Sigmoid colon (tissue), 4 donors: ENCODE results near the gene PFKL.

ENCODE experiments used
- EP300 ChIP-seq, 4 donors: sonication (generic); formaldehyde crosslinking; IDR thresholded peaks; one replicate each; pipeline ENCODE4 v1.6.1; 2017; ENCODE audit warnings: antibody characterized with exemption in 4 of 4
- TF ChIP-seq, protein P1 (sequence below), 4 experiments: fragments of 450-650 bp in 3 of 4; fragments of 200-600 bp in 1 of 4; IDR thresholded peaks; one replicate each; pipeline ENCODE4 v1.5.1; 2016 to 2019; ENCODE audit warnings: antibody characterized with exemption in 4 of 4, mild to moderate bottlenecking in 3 of 4, moderate library complexity in 2 of 4

DNA sequence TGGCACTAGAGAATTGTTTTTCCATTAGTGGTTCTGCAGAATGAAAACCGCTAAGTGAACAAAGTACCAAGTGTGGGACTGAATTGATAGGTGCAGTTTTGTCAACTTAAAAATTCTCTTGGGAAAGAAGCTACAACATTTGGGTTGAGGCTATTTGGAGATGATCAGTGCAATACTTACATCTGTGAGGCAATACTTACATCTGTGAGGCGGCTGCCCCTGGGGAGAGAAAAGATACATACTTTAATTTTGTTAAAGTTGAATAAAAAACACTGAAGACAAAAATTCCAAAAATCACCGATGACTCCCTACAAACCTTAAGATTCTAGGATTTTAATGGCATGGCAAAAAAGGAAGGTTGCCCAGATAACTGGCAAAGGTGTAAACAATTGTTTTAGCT lies 37.6 kb downstream of the PFKL start:
- no peak for TF ChIP-seq EP300 (IDR thresholded peaks at IDR 0.05)
- TF ChIP-seq, protein P1, sequence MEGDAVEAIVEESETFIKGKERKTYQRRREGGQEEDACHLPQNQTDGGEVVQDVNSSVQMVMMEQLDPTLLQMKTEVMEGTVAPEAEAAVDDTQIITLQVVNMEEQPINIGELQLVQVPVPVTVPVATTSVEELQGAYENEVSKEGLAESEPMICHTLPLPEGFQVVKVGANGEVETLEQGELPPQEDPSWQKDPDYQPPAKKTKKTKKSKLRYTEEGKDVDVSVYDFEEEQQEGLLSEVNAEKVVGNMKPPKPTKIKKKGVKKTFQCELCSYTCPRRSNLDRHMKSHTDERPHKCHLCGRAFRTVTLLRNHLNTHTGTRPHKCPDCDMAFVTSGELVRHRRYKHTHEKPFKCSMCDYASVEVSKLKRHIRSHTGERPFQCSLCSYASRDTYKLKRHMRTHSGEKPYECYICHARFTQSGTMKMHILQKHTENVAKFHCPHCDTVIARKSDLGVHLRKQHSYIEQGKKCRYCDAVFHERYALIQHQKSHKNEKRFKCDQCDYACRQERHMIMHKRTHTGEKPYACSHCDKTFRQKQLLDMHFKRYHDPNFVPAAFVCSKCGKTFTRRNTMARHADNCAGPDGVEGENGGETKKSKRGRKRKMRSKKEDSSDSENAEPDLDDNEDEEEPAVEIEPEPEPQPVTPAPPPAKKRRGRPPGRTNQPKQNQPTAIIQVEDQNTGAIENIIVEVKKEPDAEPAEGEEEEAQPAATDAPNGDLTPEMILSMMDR (IDR thresholded peaks at IDR 0.05), result no peak
